Endothelial cell of umbilical vein (primary cell): Measurements from ENCODE around the gene PHLPP1. TPM values are rescaled to one million over a fixed set of nuclear protein-coding genes. Genes with fewer than 3 reads are reported as not detected.

Experiments
- BruUV-seq: library from RNA; stranded (reverse); fragments of 400-500 nt; replicated peaks from 2 replicates; lab custom pipeline; 2021; lab: Mats Ljungman, UMichigan
- CTCF ChIA-PET: fragments of 300-600, 350-600 bp; sonication (Branson Sonifier 250); formaldehyde crosslinking; loops from one replicate; lab custom pipeline; 2021; ENCODE audit warnings: antibody characterized with exemption, inconsistent platforms; lab: Charles Lee
- POLR2A ChIA-PET: fragments of 300-600, 350-600 bp; sonication (Branson Sonifier 250); formaldehyde crosslinking; loops from one replicate; lab custom pipeline; 2021; ENCODE audit warnings: antibody characterized with exemption, inconsistent platforms; lab: Charles Lee
- DNase-seq: peaks from one replicate; pipeline ENCODE4 v3.0.0-alpha.2; 2011; ENCODE audit warnings: low read depth, low spot score
- FAIRE-seq: peaks from 2 replicates; lab custom pipeline; 2011; peaks lifted over from hg19 to GRCh38; lab: Jason Lieb, UNC
- H2AFZ ChIP-seq: 2 replicates; pipeline ENCODE4 v1.6.0; 2012; ENCODE audit warnings: low read depth, low read length, control low read depth, inconsistent platforms
- H3K27ac ChIP-seq: 2 replicates; pipeline ENCODE4 v1.5.1; 2011; ENCODE audit warnings: low read depth, mild to moderate bottlenecking, control low read depth, low read length, moderate library complexity; ENCODE audit not compliant: insufficient read depth
- H3K27me3 ChIP-seq, 2 experiments: 2 replicates each; pipeline versions ENCODE4 v1.6.0 to v1.6.1; 2011; ENCODE audit warnings: low read length in 2 of 2, mixed read lengths in 1 of 2; ENCODE audit not compliant: control insufficient read depth in 2 of 2, insufficient read depth in 2 of 2
- H3K36me3 ChIP-seq, 2 experiments: 2 replicates in 1 of 2; 3 replicates in 1 of 2; pipeline ENCODE4 v1.5.1; 2011; ENCODE audit warnings: low read length in 2 of 2, mild to moderate bottlenecking in 1 of 2, moderate library complexity in 1 of 2; ENCODE audit not compliant: control insufficient read depth in 2 of 2, insufficient read depth in 2 of 2; ENCODE audit errors: extremely low read depth in 1 of 2
- H3K4me1 ChIP-seq: 3 replicates; pipeline ENCODE4 v1.5.1; 2011; ENCODE audit warnings: mild to moderate bottlenecking, low read length; ENCODE audit not compliant: control insufficient read depth, insufficient read depth; ENCODE audit errors: extremely low read depth
- H3K4me2 ChIP-seq: 2 replicates; pipeline ENCODE4 v1.6.1; 2011; ENCODE audit warnings: low read length, control low read depth, mixed read lengths; ENCODE audit not compliant: insufficient read depth
- H3K4me3 ChIP-seq, 3 experiments: fragments of 200-600 bp in 1 of 3; sonication (generic), shearing (Covaris generic) in 1 of 3; replicated peaks in 1 of 3; 2 replicates each; pipeline ENCODE4 v1.5.1; 2011 to 2016; ENCODE audit warnings: control low read depth in 3 of 3, low read length in 3 of 3, mild to moderate bottlenecking in 2 of 3, inconsistent platforms in 1 of 3, low read depth in 1 of 3, moderate library complexity in 1 of 3; ENCODE audit not compliant: insufficient read depth in 1 of 3
- H3K79me2 ChIP-seq: 2 replicates; pipeline ENCODE4 v1.6.0; 2012; ENCODE audit warnings: low read length, inconsistent platforms; ENCODE audit not compliant: control insufficient read depth, insufficient read depth
- H3K9ac ChIP-seq: replicated peaks from 2 replicates; pipeline ENCODE3; 2011; ENCODE audit warnings: low read length, control low read depth; ENCODE audit not compliant: insufficient read depth; ENCODE audit errors: extremely low read depth
- H3K9me1 ChIP-seq: replicated peaks from 3 replicates; pipeline ENCODE4 v1.6.0; 2011; ENCODE audit warnings: mild to moderate bottlenecking, low read length; ENCODE audit not compliant: control insufficient read depth, insufficient read depth; ENCODE audit errors: extremely low read depth
- H3K9me3 ChIP-seq: replicated peaks from 2 replicates; pipeline ENCODE4 v1.5.1; 2012; ENCODE audit warnings: low read length, inconsistent platforms; ENCODE audit not compliant: control insufficient read depth, insufficient read depth
- H4K20me1 ChIP-seq: replicated peaks from 2 replicates; pipeline ENCODE3; 2011; ENCODE audit warnings: mild to moderate bottlenecking, low read length; ENCODE audit not compliant: control insufficient read depth, insufficient read depth; ENCODE audit errors: extremely low read depth
- CTCF ChIP-seq, 2 donors: IDR thresholded peaks; 1 replicate in 1 of 2; 2 replicates in 1 of 2; pipeline ENCODE4 v1.5.1; 2011; ENCODE audit warnings: low read length in 2 of 2, mild to moderate bottlenecking in 2 of 2, moderate library complexity in 2 of 2, control low read depth in 1 of 2, inconsistent platforms in 1 of 2, low read depth in 1 of 2; ENCODE audit not compliant: insufficient read depth in 1 of 2; ENCODE audit errors: extremely low read depth in 1 of 2
- EZH2 ChIP-seq: IDR thresholded peaks from 2 replicates; pipeline ENCODE4 v1.6.1; 2012; ENCODE audit warnings: borderline replicate concordance, low read depth, mild to moderate bottlenecking, moderate library complexity, low read length, inconsistent platforms; ENCODE audit not compliant: severe bottlenecking
- GATA2 ChIP-seq: IDR thresholded peaks from 2 replicates; pipeline ENCODE4 v1.7.0; 2011; ENCODE audit warnings: low read depth, mild to moderate bottlenecking, moderate library complexity, mixed read lengths, low read length; ENCODE audit not compliant: insufficient read length, insufficient read depth
- JUN ChIP-seq: IDR thresholded peaks from 2 replicates; pipeline ENCODE4 v1.6.1; 2011; ENCODE audit warnings: borderline replicate concordance, low read depth; ENCODE audit not compliant: insufficient read length, insufficient read depth
- MAX ChIP-seq: IDR thresholded peaks from 2 replicates; pipeline ENCODE4 v1.6.1; 2011; ENCODE audit not compliant: insufficient read depth, insufficient read length
- POLR2A ChIP-seq: IDR thresholded peaks from 2 replicates; pipeline ENCODE4 v1.6.1; 2012; ENCODE audit warnings: low read depth, mild to moderate bottlenecking, control low read depth, low read length
- POLR2AphosphoS5 ChIP-seq: IDR thresholded peaks from 2 replicates; pipeline ENCODE4 v1.6.1; 2012; ENCODE audit warnings: low read depth, mild to moderate bottlenecking, control low read depth, low read length, moderate library complexity; ENCODE audit not compliant: insufficient read depth
- dilution Hi-C: fragments of 300-500 bp; cut with MboI; formaldehyde crosslinking; loops from one replicate; pipeline ENCODE4 v1.15.0; 2019; ENCODE audit warnings: low sequenced_read_pairs; ENCODE audit not compliant: extremely low pct_ligation_motif_present
- intact Hi-C: fragments of 100-400 bp; cut with micrococcal nuclease; formaldehyde crosslinking; loops from one replicate; pipeline ENCODE4 v1.10.0; 2022
- polyA plus RNA-seq, 4 experiments: library from polyadenylated mRNA; depleted of rRNA in 3 of 4; stranded (reverse) in 3 of 4; unstranded in 1 of 4; fragments of >200 nt; gene quantifications; 2 replicates each; pipeline versions ENCODE4 v1.2.1 to v1.2.3, GENCODE V29; 2011 to 2012; ENCODE audit warnings: missing spikeins in 1 of 4
- total RNA-seq: library from RNA; stranded (reverse); gene quantifications from 2 replicates; pipeline ENCODE4 v1.2.3, GENCODE V29; 2021

The PHLPP1 gene
- total and polyA plus RNA-seq, 2 donors (not counting 3 experiments of a cell fraction or from before 2014, with no cell fraction given), result 4.0 to 10.8 TPM

GRCh38 chr18:62737241-62737873 is 22.0 kb downstream of the PHLPP1 start:
- no peak overlapping the region for H3K4me3 ChIP-seq
- BruUV-seq, result no TSS peak
- no peak overlapping the region for H3K4me2 ChIP-seq
- H2AFZ ChIP-seq, result no peak overlapping the region
- no peak overlapping the region for H3K9ac ChIP-seq
- H3K9me3 ChIP-seq, result no peaks in the 10 kb centered on the region
- intact Hi-C loops, result no loop called here
- no peaks in the 10 kb centered on the region for H3K79me2 ChIP-seq
- H4K20me1 ChIP-seq, result no peaks in the 10 kb centered on the region
- no peaks in the 10 kb centered on the region for H3K36me3 ChIP-seq
- H3K9me1 ChIP-seq, result no peaks in the 10 kb centered on the region
- no peak for FAIRE-seq
- H3K27ac ChIP-seq, result no peak overlapping the region
- TF ChIP-seq EZH2, result no peak
- TF ChIP-seq GATA2, result no peak
- TF ChIP-seq POLR2A, result no peak
- TF ChIP-seq JUN, result no peak
- no peak for TF ChIP-seq POLR2AphosphoS5
- TF ChIP-seq CTCF (IDR thresholded peaks at IDR 0.05; ENCODE audit: extremely low read depth in 1 of 2, insufficient read depth in 1 of 2, low read depth in 1 of 2, low read length in 2 of 2), result no peak
- no peak for TF ChIP-seq MAX
- ChIA-PET POLR2A (no interaction called here), CTCF (interaction anchor here (1.2 to 1.5 kb wide), 2 partner anchors 18 to 207 kb away, joined by 4 to 5 read pairs; no protein-coding TSS in a partner anchor)
- no peaks in the 10 kb centered on the region for H3K4me1 ChIP-seq
- no peak for DNase-seq
- H3K27me3 ChIP-seq, result no peaks in the 10 kb centered on the region
- dilution Hi-C loops, result no loop called here
